HepG2 (cell line): ENCODE measurements around the gene C11orf68. TPM values are rescaled to one million over a fixed set of nuclear protein-coding genes. Genes with fewer than 3 reads are reported as not detected.
A peak's percentile ranks its signal among the peaks of the same experiment; 100 is the strongest.

ENCODE experiments used
- ATAC-seq: fragments of 200-7000 bp; cut with Tn5 transposase; 3 replicates; pipeline ENCODE4 v1.9.1; 2020; ENCODE audit warnings: mild to moderate bottlenecking, moderate library complexity
- BruUV-seq: library from RNA; stranded (reverse); fragments of 400-500 nt; replicated peaks from 2 replicates; lab custom pipeline; 2021; lab: Mats Ljungman, UMichigan
- CTCF ChIA-PET: fragments of 300-600 bp; formaldehyde crosslinking; extraction: SDS; loops from one replicate; lab custom pipeline; 2021; ENCODE audit warnings: low total read pairs, inconsistent platforms, low intra/inter-chr PET ratio; lab: Yijun Ruan, JAX
- POLR2A ChIA-PET: fragments of 350-600 bp; sonication (Branson Sonifier 250); formaldehyde crosslinking; loops from one replicate; lab custom pipeline; 2020; ENCODE audit warnings: antibody characterized with exemption, inconsistent platforms; lab: Yijun Ruan, JAX
- DNase-seq: peaks from one replicate; pipeline ENCODE4 v3.0.0-alpha.2; 2015; ENCODE audit warnings: low spot score
- FAIRE-seq: peaks from 3 replicates; lab custom pipeline; 2011; peaks lifted over from hg19 to GRCh38; lab: Jason Lieb, UNC
- H2AFZ ChIP-seq: one replicate; pipeline ENCODE4 v1.6.1; 2011; ENCODE audit warnings: low read length, inconsistent platforms
- H3K27ac ChIP-seq: fragments of 300-600 bp; 3 replicates; pipeline ENCODE4 v1.8.0; 2011; ENCODE audit warnings: mixed run types, mild to moderate bottlenecking, mixed read lengths, low read length, inconsistent platforms; ENCODE audit not compliant: insufficient read depth; ENCODE audit errors: extremely low read length
- H3K27me3 ChIP-seq, 2 experiments: fragments of 200-600 bp in 1 of 2; 2 replicates in 1 of 2; 3 replicates in 1 of 2; pipeline versions ENCODE4 v1.6.0 to v1.8.0; 2011; ENCODE audit warnings: low read length in 2 of 2, mild to moderate bottlenecking in 2 of 2, moderate library complexity in 2 of 2, inconsistent platforms in 1 of 2; ENCODE audit not compliant: insufficient read depth in 2 of 2, control insufficient read depth in 1 of 2
- H3K36me3 ChIP-seq, 2 experiments: fragments of 200-600 bp in 1 of 2; replicated peaks in 1 of 2; 2 replicates in 1 of 2; 3 replicates in 1 of 2; pipeline versions ENCODE4 v1.5.1 to v1.8.0; 2011; ENCODE audit warnings: low read length in 2 of 2, inconsistent platforms in 1 of 2; ENCODE audit not compliant: insufficient read depth in 2 of 2, control insufficient read depth in 1 of 2
- H3K4me1 ChIP-seq: 2 replicates; pipeline ENCODE4 v1.5.1; 2012; ENCODE audit warnings: low read length, inconsistent platforms; ENCODE audit not compliant: insufficient read depth
- H3K4me2 ChIP-seq: 2 replicates; pipeline ENCODE4 v1.6.0; 2011; ENCODE audit warnings: low read depth, low read length, inconsistent platforms
- H3K4me3 ChIP-seq, 3 experiments: fragments of 200-600 bp in 1 of 3; sonication (generic), shearing (Covaris generic) in 1 of 3; replicated peaks in 1 of 3; 2 replicates each; pipeline ENCODE4 v1.5.1; 2011 to 2016; ENCODE audit warnings: low read length in 3 of 3, inconsistent platforms in 2 of 3, low read depth in 2 of 3, mild to moderate bottlenecking in 2 of 3, control low read depth in 1 of 3, mixed read lengths in 1 of 3; ENCODE audit not compliant: insufficient read depth in 1 of 3
- H3K79me2 ChIP-seq: one replicate; pipeline ENCODE4 v1.6.1; 2011; ENCODE audit warnings: low read length, inconsistent platforms; ENCODE audit not compliant: insufficient read depth
- H3K9ac ChIP-seq: 2 replicates; pipeline ENCODE4 v1.6.0; 2011; ENCODE audit warnings: mild to moderate bottlenecking, low read depth, low read length, inconsistent platforms; ENCODE audit not compliant: insufficient read depth
- H3K9me3 ChIP-seq: 2 replicates; pipeline ENCODE4 v1.5.1; 2012; ENCODE audit warnings: mild to moderate bottlenecking, low read length
- H4K20me1 ChIP-seq: 2 replicates; pipeline ENCODE4 v1.6.0; 2011; ENCODE audit warnings: inconsistent platforms, mild to moderate bottlenecking, low read length, moderate library complexity; ENCODE audit not compliant: insufficient read depth
- ATF7 ChIP-seq, 2 experiments: fragments of 450-650 bp in 1 of 2; sonication (generic) in 1 of 2; formaldehyde crosslinking in 1 of 2; IDR thresholded peaks; 2 replicates each; pipeline versions ENCODE4 v1.4.0 to v1.6.1; 2016 to 2020; ENCODE audit warnings: antibody characterized with exemption in 1 of 2, mild to moderate bottlenecking in 1 of 2, missing genetic modification reagents in 1 of 2
- CHD2 ChIP-seq: IDR thresholded peaks from 2 replicates; pipeline ENCODE4 v1.6.1; 2011; ENCODE audit warnings: low read depth, low read length, improper control_type of control experiment
- EEA1 ChIP-seq: sonication (generic); formaldehyde crosslinking; IDR thresholded peaks from 2 replicates; pipeline ENCODE4 v1.5.1; 2020; ENCODE audit warnings: mild to moderate bottlenecking, missing genetic modification reagents, borderline replicate concordance
- ETV6 ChIP-seq: sonication (generic); formaldehyde crosslinking; conservative IDR thresholded peaks from 2 replicates; pipeline ENCODE4 v1.4.0; 2020; ENCODE audit warnings: missing genetic modification reagents
- HDAC6 ChIP-seq: fragments of 200-600 bp; sonication (generic); IDR thresholded peaks from 2 replicates; pipeline ENCODE4 v1.7.0; 2017; ENCODE audit warnings: mild to moderate bottlenecking, antibody characterized with exemption, low read length, low read depth
- HMGA1 ChIP-seq: sonication (generic); formaldehyde crosslinking; conservative IDR thresholded peaks from 2 replicates; pipeline ENCODE4 v1.4.0; 2020; ENCODE audit warnings: missing genetic modification reagents
- KLF12 ChIP-seq: sonication (generic); formaldehyde crosslinking; IDR thresholded peaks from 2 replicates; pipeline ENCODE4 v1.4.0; 2020; ENCODE audit warnings: missing genetic modification reagents, borderline replicate concordance
- MAX ChIP-seq: IDR thresholded peaks from 2 replicates; pipeline ENCODE4 v1.6.1; 2012; ENCODE audit warnings: inconsistent platforms
- MNT ChIP-seq: fragments of 450-650 bp; IDR thresholded peaks from 2 replicates; pipeline ENCODE4 v1.6.1; 2016
- ZBTB44 ChIP-seq: sonication (generic); formaldehyde crosslinking; IDR thresholded peaks from 2 replicates; pipeline ENCODE4 v1.4.0; 2020; ENCODE audit warnings: missing genetic modification reagents
- ZFX ChIP-seq: sonication (generic); formaldehyde crosslinking; IDR thresholded peaks from 2 replicates; pipeline ENCODE4 v1.4.0; 2020; ENCODE audit warnings: mild to moderate bottlenecking, low read depth, missing genetic modification reagents, moderate library complexity
- ZNF263 ChIP-seq: sonication (generic); formaldehyde crosslinking; IDR thresholded peaks from 2 replicates; pipeline ENCODE4 v1.4.0; 2020; ENCODE audit warnings: missing genetic modification reagents
- ZNF530 ChIP-seq: sonication (generic); formaldehyde crosslinking; IDR thresholded peaks from 2 replicates; pipeline ENCODE4 v1.5.0; 2020; ENCODE audit warnings: low read depth, mild to moderate bottlenecking, missing genetic modification reagents
- WGBS: methylation state at CpG from one replicate; pipeline ENCODE4 v1.1.6; 2017; ENCODE audit warnings: low lambda C conversion rate; 5-methylcytosine and 5-hydroxymethylcytosine counted together
- in situ Hi-C: cut with HindIII; loops from 2 replicates; pipeline ENCODE4 v1.10.0; 2017; ENCODE audit warnings: low pct_unique_long_range_greater_than_20kb; ENCODE audit not compliant: extremely low pct_ligation_motif_present
- intact Hi-C: fragments of 100-400 bp; cut with micrococcal nuclease; formaldehyde crosslinking; loops from one replicate; pipeline ENCODE4 v1.10.0; 2022; ENCODE audit not compliant: unreplicated experiment
- polyA plus RNA-seq, 8 experiments: library from polyadenylated mRNA; depleted of rRNA in 3 of 8; stranded (reverse) in 7 of 8; unstranded in 1 of 8; fragments of >200 nt; fragmentation: Illumina TruSeq in 4 of 8; extraction: Trizol in 4 of 8; gene quantifications; 2 replicates each; pipeline versions ENCODE4 v1.2.1 to v1.2.3, GENCODE V29; 2011 to 2016; ENCODE audit warnings: low read depth in 4 of 8, missing spikeins in 1 of 8, mixed read lengths in 1 of 8; ENCODE audit not compliant: insufficient read depth in 1 of 8
- total RNA-seq, 5 experiments: library from RNA; depleted of rRNA; stranded (reverse); fragments of >200 nt; fragmentation: Illumina TruSeq; extraction: Trizol; gene quantifications; 2 replicates each; pipeline ENCODE4 v1.2.3, GENCODE V29; 2016; ENCODE audit warnings: low read depth in 1 of 5

Gene C11orf68
- total and polyA plus RNA-seq, 2 of the 13 experiments (the other 11 are each of a cell fraction or from before 2014, with no cell fraction given) = 8.4 to 28.3 TPM

GRCh38 chr11:65890324-65891218 is 28.3 kb downstream of the C11orf68 start, which contains the start of gene CCDC85B (continued):
- TF ChIP-seq KLF12 (CRISPR knock-in tag) (peak; percentile 58; the same call in 1 of the 2 replicates), ZNF263 (CRISPR knock-in tag) (peak; percentile 67; the same call in 1 of the 2 replicates), ZBTB44 (CRISPR knock-in tag) (0 out of 2 replicates have a peak, but pooled peaks have one; percentile 43), ETV6 (CRISPR knock-in tag) (0 out of 2 replicates have a peak, but pooled peaks have one; percentile 24), MAX (peak; percentile 99), ZNF530 (no peak), CHD2 (0 out of 2 replicates have a peak, but pooled peaks have one; percentile 25)

- Histone ChIP-seq H4K20me1 (no peaks in the 10 kb centered on the region), H3K4me2 (peak within 1 kb of the TSS; percentile 99), H2AFZ (peak within 1 kb of the TSS; percentile 85), H3K4me3 (peak within 1 kb of the TSS; percentile 74 to 91 (median 87)), H3K9me3 (no peaks in the 10 kb centered on the region), H3K79me2 (peaks cover 5% of the 10 kb centered on the region), H3K27ac (peak within 1 kb of the TSS; percentile 58), H3K4me1 (peaks cover 72% of the 10 kb centered on the region), H3K36me3 (peaks cover 4 to 16% of the 10 kb centered on the region in 2 experiments; a peak in 4 of 5 replicates), H3K9ac (peak within 1 kb of the TSS; percentile 70), H3K27me3 (no peaks in the 10 kb centered on the region; a peak in 1 of 5 replicates)
- ChIA-PET CTCF (interaction anchor here (1.1 to 6.9 kb wide), 5 partner anchors 11 to 143 kb away, joined by 3 to 63 read pairs (median 4); no protein-coding TSS in a partner anchor), POLR2A (interaction anchor here (0.6 to 7.6 kb wide), 31 partner anchors 8 to 249 kb away, joined by 3 to 95 read pairs (median 5); partner anchors contain the start of genes BANF1, C11orf68, CFL1 and EFEMP2)
- BruUV-seq = no TSS peak
- DNase-seq (peak; percentile 90), ATAC-seq (peak; percentile 74), FAIRE-seq (peak; percentile 70)
- in situ Hi-C loops (no loop called here), intact Hi-C loops (loop anchor here (1.0 to 5.0 kb wide), 4 partner anchors 29 to 101 kb away; partner anchors contain the start of genes CFL1 and SART1)
- WGBS = 1% methylated on average over 18 of the region's 57 CpGs
- TF ChIP-seq ATF7 (IDR thresholded peaks at IDR 0.05) = no peak
- TF ChIP-seq ATF7 (CRISPR knock-in tag; IDR thresholded peaks at IDR 0.05) = no peak
- no peak for TF ChIP-seq HMGA1
- peak; percentile 71 for TF ChIP-seq ZFX (CRISPR knock-in tag)
- 0 out of 2 replicates have a peak, but pooled peaks have one; percentile 24 for TF ChIP-seq MNT
- TF ChIP-seq HDAC6 = no peak
- no peak for TF ChIP-seq EEA1 (CRISPR knock-in tag)
Observed at GRCh38 chr11:65888163-65888814, 30.6 kb downstream of the C11orf68 start, which contains the start of gene FIBP. Gene FIBP (minus strand): TSS chr11:65888471. CDS start chr11:65888418, 53 bp downstream.
